Measurements from ENCODE around the gene NR1H2.

Gene NR1H2

DNA sequence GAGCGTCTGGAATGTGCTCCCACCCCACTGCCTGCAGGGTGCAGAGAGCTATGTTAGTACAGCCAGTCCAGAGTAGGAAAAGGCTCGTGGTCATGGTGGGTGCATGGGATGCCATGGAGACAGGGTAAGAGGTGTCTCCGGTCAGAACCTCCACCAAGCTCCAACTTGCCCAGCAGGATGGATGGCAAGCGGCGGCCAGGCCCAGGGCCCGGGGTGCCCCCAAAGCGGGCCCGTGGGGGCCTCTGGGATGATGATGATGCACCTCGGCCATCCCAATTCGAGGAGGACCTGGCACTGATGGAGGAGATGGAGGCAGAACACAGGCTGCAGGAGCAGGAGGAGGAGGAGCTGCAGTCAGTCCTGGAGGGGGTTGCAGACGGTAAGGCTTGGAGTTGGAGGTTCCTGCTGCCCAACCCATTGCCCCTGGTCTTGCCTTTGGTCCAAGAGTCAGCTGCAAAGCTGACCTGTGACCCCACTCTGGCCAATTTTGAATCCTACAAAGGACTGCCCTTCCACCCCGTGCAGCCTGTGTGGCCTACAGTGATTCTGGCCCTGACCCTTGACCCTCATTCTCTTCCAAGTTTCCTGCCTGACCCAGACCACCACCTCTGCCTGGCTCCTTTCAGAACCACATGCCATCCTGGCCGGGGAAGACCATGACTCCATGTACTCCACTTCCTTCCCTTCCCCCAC lies 22.6 kb downstream of the NR1H2 start:
- Histone ChIP-seq H3K36me3 (ENCODE audit: control insufficient read depth, low read depth, low read length) (peaks cover 25% of the 10 kb centered on the region), H3K4me3 (ENCODE audit: low read length) (no peak overlapping the region), H3K4me1 (ENCODE audit: control insufficient read depth, low read depth, low read length) (no peaks in the 10 kb centered on the region), H3K27me3 (ENCODE audit: control insufficient read depth, insufficient read depth, low read length) (no peaks in the 10 kb centered on the region), H3K9me3 (ENCODE audit: control insufficient read depth, low read depth, low read length) (no peaks in the 10 kb centered on the region), H3K27ac (ENCODE audit: low read length) (no peak overlapping the region), H3K9ac (ENCODE audit: low read length) (no peak overlapping the region)

- Histone ChIP-seq H3K27ac (ENCODE audit: low read length) (no peak overlapping the region), H3K36me3 (ENCODE audit: control insufficient read depth, low read depth, low read length) (peaks cover 27% of the 10 kb centered on the region), H3K9ac (ENCODE audit: low read length) (no peak overlapping the region), H3K4me3 (ENCODE audit: low read length) (no peak overlapping the region), H3K27me3 (ENCODE audit: control insufficient read depth, insufficient read depth, low read length) (no peaks in the 10 kb centered on the region), H3K4me1 (ENCODE audit: control insufficient read depth, low read depth, low read length) (no peaks in the 10 kb centered on the region), H3K9me3 (ENCODE audit: control insufficient read depth, low read depth, low read length) (no peaks in the 10 kb centered on the region)
These were observed 23.1 kb downstream of the NR1H2 start for GRCh38 chr19:50399368-50399745.

DNA sequence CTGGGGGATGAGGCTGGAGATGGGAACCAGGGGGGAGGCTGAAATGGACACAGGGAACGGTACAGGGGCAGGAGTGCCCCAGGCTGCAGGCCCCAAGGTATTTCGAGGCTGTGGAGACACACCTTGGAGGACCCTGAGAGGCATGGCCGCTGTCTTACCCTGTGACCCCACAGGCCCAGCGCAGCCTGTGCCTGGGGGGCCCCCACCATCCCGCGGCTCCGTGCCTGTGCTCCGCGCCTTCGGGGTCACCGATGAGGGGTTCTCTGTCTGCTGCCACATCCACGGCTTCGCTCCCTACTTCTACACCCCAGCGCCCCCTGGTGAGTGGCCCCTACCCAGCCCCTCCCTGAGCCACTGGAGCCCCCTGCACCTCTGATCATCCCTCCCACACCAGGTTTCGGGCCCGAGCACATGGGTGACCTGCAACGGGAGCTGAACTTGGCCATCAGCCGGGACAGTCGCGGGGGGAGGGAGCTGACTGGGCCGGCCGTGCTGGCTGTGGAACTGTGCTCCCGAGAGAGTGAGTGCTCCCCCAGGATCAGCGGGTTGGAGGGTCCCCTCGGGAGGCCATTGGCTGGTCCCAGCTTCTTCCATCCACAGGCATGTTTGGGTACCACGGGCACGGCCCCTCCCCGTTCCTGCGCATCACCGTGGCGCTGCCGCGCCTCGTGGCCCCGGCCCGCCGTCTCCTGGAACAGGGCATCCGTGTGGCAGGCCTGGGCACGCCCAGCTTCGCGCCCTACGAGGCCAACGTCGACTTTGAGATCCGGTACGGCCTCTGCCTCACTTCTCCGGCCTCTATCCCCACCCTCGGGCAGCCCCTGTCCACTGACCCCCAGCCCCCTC lies 25.6 kb downstream of the NR1H2 start:
- H3K36me3 ChIP-seq (ENCODE audit: control insufficient read depth, low read depth, low read length): peaks cover 41% of the 10 kb centered on the region

GRCh38 chr19:50402544-50403301 lies 26.5 kb downstream of the NR1H2 start:
- no peaks in the 10 kb centered on the region for H3K27me3 ChIP-seq (ENCODE audit: control insufficient read depth, insufficient read depth, low read length)

More for the DNA sequence above, 25.6 kb downstream of the NR1H2 start:
- Histone ChIP-seq H3K27ac (ENCODE audit: low read length) (no peak overlapping the region), H3K4me1 (ENCODE audit: control insufficient read depth, low read depth, low read length) (no peaks in the 10 kb centered on the region), H3K27me3 (ENCODE audit: control insufficient read depth, insufficient read depth, low read length) (no peaks in the 10 kb centered on the region), H3K9ac (ENCODE audit: low read length) (no peak overlapping the region), H3K4me3 (ENCODE audit: low read length) (no peak overlapping the region), H3K9me3 (ENCODE audit: control insufficient read depth, low read depth, low read length) (no peaks in the 10 kb centered on the region)

GRCh38 chr19:50406156-50406820 lies 30.0 kb downstream of the NR1H2 start:
- Histone ChIP-seq H3K4me1 (ENCODE audit: control insufficient read depth, low read depth, low read length) (no peaks in the 10 kb centered on the region), H3K4me3 (ENCODE audit: low read length) (no peak overlapping the region), H3K27ac (ENCODE audit: low read length) (no peak overlapping the region), H3K9me3 (ENCODE audit: control insufficient read depth, low read depth, low read length) (no peaks in the 10 kb centered on the region), H3K9ac (ENCODE audit: low read length) (no peak overlapping the region), H3K36me3 (ENCODE audit: control insufficient read depth, low read depth, low read length) (peaks cover 58% of the 10 kb centered on the region), H3K27me3 (ENCODE audit: control insufficient read depth, insufficient read depth, low read length) (no peaks in the 10 kb centered on the region)

More at GRCh38 chr19:50402544-50403301, 26.5 kb downstream of the NR1H2 start:
- peaks cover 46% of the 10 kb centered on the region for H3K36me3 ChIP-seq (ENCODE audit: control insufficient read depth, low read depth, low read length)
- no peak overlapping the region for H3K27ac ChIP-seq (ENCODE audit: low read length)
- H3K4me3 ChIP-seq (ENCODE audit: low read length): no peak overlapping the region
- no peak overlapping the region for H3K9ac ChIP-seq (ENCODE audit: low read length)
- H3K4me1 ChIP-seq (ENCODE audit: control insufficient read depth, low read depth, low read length): no peaks in the 10 kb centered on the region
- H3K9me3 ChIP-seq (ENCODE audit: control insufficient read depth, low read depth, low read length): no peaks in the 10 kb centered on the region

DNA sequence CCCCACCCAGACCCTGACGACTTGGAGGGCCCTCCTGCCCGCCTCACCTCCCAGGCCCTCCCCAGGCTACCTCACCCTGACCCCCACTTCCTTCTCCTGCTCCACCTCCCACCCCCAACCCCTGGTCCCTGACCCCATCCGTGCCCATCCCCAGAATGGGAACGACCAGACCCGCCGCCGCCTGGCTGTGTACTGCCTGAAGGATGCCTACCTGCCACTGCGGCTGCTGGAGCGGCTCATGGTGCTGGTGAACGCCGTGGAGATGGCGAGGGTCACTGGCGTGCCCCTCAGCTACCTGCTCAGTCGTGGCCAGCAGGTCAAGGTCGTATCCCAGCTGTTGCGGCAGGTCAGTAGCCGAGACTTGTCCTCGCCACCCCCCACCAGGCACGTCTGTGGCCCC lies 30.6 kb downstream of the NR1H2 start:
- Histone ChIP-seq H3K27me3 (ENCODE audit: control insufficient read depth, insufficient read depth, low read length) (no peaks in the 10 kb centered on the region), H3K36me3 (ENCODE audit: control insufficient read depth, low read depth, low read length) (peaks cover 58% of the 10 kb centered on the region), H3K27ac (ENCODE audit: low read length) (no peak overlapping the region), H3K4me3 (ENCODE audit: low read length) (no peak overlapping the region), H3K9me3 (ENCODE audit: control insufficient read depth, low read depth, low read length) (no peaks in the 10 kb centered on the region), H3K9ac (ENCODE audit: low read length) (no peak overlapping the region), H3K4me1 (ENCODE audit: control insufficient read depth, low read depth, low read length) (no peaks in the 10 kb centered on the region)

- H3K36me3 ChIP-seq (ENCODE audit: control insufficient read depth, low read depth, low read length): peaks cover 36% of the 10 kb centered on the region
- no peaks in the 10 kb centered on the region for H3K4me1 ChIP-seq (ENCODE audit: control insufficient read depth, low read depth, low read length)
- H3K9ac ChIP-seq (ENCODE audit: low read length): no peak overlapping the region
- no peaks in the 10 kb centered on the region for H3K9me3 ChIP-seq (ENCODE audit: control insufficient read depth, low read depth, low read length)
- no peak overlapping the region for H3K27ac ChIP-seq (ENCODE audit: low read length)
- H3K4me3 ChIP-seq (ENCODE audit: low read length): no peak overlapping the region
- no peaks in the 10 kb centered on the region for H3K27me3 ChIP-seq (ENCODE audit: control insufficient read depth, insufficient read depth, low read length)
These were observed 33.1 kb downstream of the NR1H2 start for GRCh38 chr19:50409347-50409746.

DNA sequence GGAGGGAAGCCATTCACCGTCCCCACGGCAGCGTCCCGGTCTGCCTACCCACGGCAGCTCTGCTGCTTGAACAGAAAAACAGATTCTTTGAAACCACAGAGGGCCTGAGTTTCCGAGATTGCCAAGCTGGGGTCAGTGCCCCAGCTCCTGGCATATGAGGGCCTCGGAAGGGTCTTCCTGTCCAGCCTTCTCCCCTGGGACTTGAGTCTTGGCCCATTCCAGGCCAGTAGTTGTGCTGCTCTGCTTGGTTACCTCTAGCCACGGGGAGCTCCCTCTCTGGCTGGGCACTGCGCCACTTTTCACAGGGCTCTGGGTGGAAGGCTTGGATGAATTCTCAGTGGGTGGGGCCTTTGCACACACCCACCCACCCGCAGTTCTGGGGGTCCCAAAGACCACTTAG lies 33.9 kb downstream of the NR1H2 start:
- no peaks in the 10 kb centered on the region for H3K9me3 ChIP-seq (ENCODE audit: control insufficient read depth, low read depth, low read length)
- no peak overlapping the region for H3K4me3 ChIP-seq (ENCODE audit: low read length)
- H3K4me1 ChIP-seq (ENCODE audit: control insufficient read depth, low read depth, low read length): no peaks in the 10 kb centered on the region
- H3K36me3 ChIP-seq (ENCODE audit: control insufficient read depth, low read depth, low read length): peaks cover 34% of the 10 kb centered on the region
- no peaks in the 10 kb centered on the region for H3K27me3 ChIP-seq (ENCODE audit: control insufficient read depth, insufficient read depth, low read length)
- no peak overlapping the region for H3K9ac ChIP-seq (ENCODE audit: low read length)
- H3K27ac ChIP-seq (ENCODE audit: low read length): no peak overlapping the region

- no peak overlapping the region for H3K9ac ChIP-seq (ENCODE audit: low read length)
- H3K27me3 ChIP-seq (ENCODE audit: control insufficient read depth, insufficient read depth, low read length): no peaks in the 10 kb centered on the region
- H3K4me3 ChIP-seq (ENCODE audit: low read length): no peak overlapping the region
- no peaks in the 10 kb centered on the region for H3K4me1 ChIP-seq (ENCODE audit: control insufficient read depth, low read depth, low read length)
- H3K9me3 ChIP-seq (ENCODE audit: control insufficient read depth, low read depth, low read length): no peaks in the 10 kb centered on the region
- no peak overlapping the region for H3K27ac ChIP-seq (ENCODE audit: low read length)
- peaks cover 17% of the 10 kb centered on the region for H3K36me3 ChIP-seq (ENCODE audit: control insufficient read depth, low read depth, low read length)
These were observed 36.2 kb downstream of the NR1H2 start for GRCh38 chr19:50412419-50412818.

GRCh38 chr19:50413096-50413495 lies 36.8 kb downstream of the NR1H2 start:
- Histone ChIP-seq H3K9me3 (ENCODE audit: control insufficient read depth, low read depth, low read length) (no peaks in the 10 kb centered on the region), H3K4me3 (ENCODE audit: low read length) (no peak overlapping the region), H3K27me3 (ENCODE audit: control insufficient read depth, insufficient read depth, low read length) (no peaks in the 10 kb centered on the region), H3K27ac (ENCODE audit: low read length) (no peak overlapping the region), H3K9ac (ENCODE audit: low read length) (no peak overlapping the region), H3K36me3 (ENCODE audit: control insufficient read depth, low read depth, low read length) (peaks cover 17% of the 10 kb centered on the region), H3K4me1 (ENCODE audit: control insufficient read depth, low read depth, low read length) (no peaks in the 10 kb centered on the region)

DNA sequence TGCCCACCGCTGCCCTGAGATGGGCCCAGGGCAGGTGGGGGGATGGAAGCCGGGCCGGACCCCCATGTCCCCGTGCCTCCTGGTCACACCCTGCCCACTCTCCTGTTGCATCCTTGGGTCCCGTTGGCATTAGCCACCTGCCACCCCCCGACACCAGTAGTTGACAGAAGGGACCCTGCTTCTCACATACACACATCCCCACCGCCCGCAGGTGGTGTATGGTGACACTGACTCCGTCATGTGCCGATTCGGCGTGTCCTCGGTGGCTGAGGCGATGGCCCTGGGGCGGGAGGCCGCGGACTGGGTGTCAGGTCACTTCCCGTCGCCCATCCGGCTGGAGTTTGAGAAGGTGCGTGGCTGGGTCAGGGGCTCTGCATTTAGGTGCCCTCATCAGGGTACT lies 37.3 kb downstream of the NR1H2 start:
- H3K4me1 ChIP-seq (ENCODE audit: control insufficient read depth, low read depth, low read length): no peaks in the 10 kb centered on the region
- no peak overlapping the region for H3K9ac ChIP-seq (ENCODE audit: low read length)
- H3K9me3 ChIP-seq (ENCODE audit: control insufficient read depth, low read depth, low read length): no peaks in the 10 kb centered on the region
- H3K36me3 ChIP-seq (ENCODE audit: control insufficient read depth, low read depth, low read length): peaks cover 16% of the 10 kb centered on the region
- H3K27me3 ChIP-seq (ENCODE audit: control insufficient read depth, insufficient read depth, low read length): no peaks in the 10 kb centered on the region
- H3K4me3 ChIP-seq (ENCODE audit: low read length): no peak overlapping the region
- H3K27ac ChIP-seq (ENCODE audit: low read length): no peak overlapping the region

Measured in iPS-18a (cell line).